PC-3 (cell line): Measurements from ENCODE around the gene ARHGAP22. TPM values are rescaled to one million over a fixed set of nuclear protein-coding genes. Genes with fewer than 3 reads are reported as not detected.

Experiments
- ATAC-seq: fragments of 200-7000 bp; cut with Tn5 transposase; 2 replicates; pipeline ENCODE4 v1.9.1; 2020; ENCODE audit warnings: mild to moderate bottlenecking, moderate library complexity
- BruUV-seq: library from RNA; stranded (reverse); fragments of 400-500 nt; replicated peaks from 2 replicates; lab custom pipeline; 2021; lab: Mats Ljungman, UMichigan
- CTCF ChIA-PET: fragments of 300-600 bp; sonication (Branson Sonifier 250); formaldehyde crosslinking; loops from one replicate; lab custom pipeline; 2022; ENCODE audit warnings: antibody characterized with exemption; lab: Charles Lee
- POLR2A ChIA-PET: fragments of 300-600 bp; sonication (Branson Sonifier 250); formaldehyde crosslinking; loops from one replicate; lab custom pipeline; 2022; ENCODE audit warnings: antibody characterized with exemption; ENCODE audit not compliant: unreplicated experiment; lab: Charles Lee
- DNase-seq: peaks from one replicate; pipeline ENCODE4 v3.0.0-alpha.2; 2015
- H2AFZ ChIP-seq: fragments of 300-600 bp; sonication (generic); 2 replicates; pipeline ENCODE4 v1.6.0; 2016; ENCODE audit warnings: antibody characterized with exemption, low read length
- H3F3A ChIP-seq: fragments of 300-600 bp; sonication (generic); one replicate; pipeline ENCODE4 v1.6.0; 2017; ENCODE audit warnings: antibody characterized with exemption, low read length, control low read depth, mild to moderate bottlenecking; ENCODE audit not compliant: unreplicated experiment
- H3K27ac ChIP-seq: fragments of 300-600 bp; sonication (generic); 2 replicates; pipeline ENCODE4 v1.5.1; 2016; ENCODE audit warnings: mild to moderate bottlenecking, low read length
- H3K27me3 ChIP-seq: fragments of 300-600 bp; sonication (generic); 2 replicates; pipeline ENCODE4 v1.6.1; 2016; ENCODE audit warnings: low read length, mixed read lengths
- H3K36me3 ChIP-seq: fragments of 300-600 bp; sonication (generic); 2 replicates; pipeline ENCODE4 v1.6.1; 2016; ENCODE audit warnings: low read depth, mixed run types, low read length, mixed read lengths
- H3K4me1 ChIP-seq: fragments of 300-600 bp; sonication (generic); 2 replicates; pipeline ENCODE4 v1.5.1; 2016; ENCODE audit warnings: low read length; ENCODE audit not compliant: insufficient read depth
- H3K4me2 ChIP-seq: fragments of 300-600 bp; sonication (generic); 2 replicates; pipeline ENCODE4 v1.6.0; 2016; ENCODE audit warnings: low read length
- H3K4me3 ChIP-seq: fragments of 300-600 bp; sonication (generic); 2 replicates; pipeline ENCODE4 v1.5.1; 2016; ENCODE audit warnings: mild to moderate bottlenecking, low read length, mixed read lengths
- H3K79me2 ChIP-seq: fragments of 300-600 bp; sonication (generic); 2 replicates; pipeline ENCODE4 v1.6.1; 2017; ENCODE audit warnings: low read length, mixed read lengths
- H3K9ac ChIP-seq: fragments of 300-600 bp; sonication (generic); 2 replicates; pipeline ENCODE4 v1.6.0; 2016; ENCODE audit warnings: mild to moderate bottlenecking, low read length
- H3K9me2 ChIP-seq: fragments of 300-600 bp; sonication (generic); replicated peaks from 2 replicates; pipeline ENCODE4 v1.6.1; 2016; ENCODE audit warnings: mixed run types, low read length, mixed read lengths
- H3K9me3 ChIP-seq: fragments of 300-600 bp; sonication (generic); 2 replicates; pipeline ENCODE4 v1.6.1; 2016; ENCODE audit warnings: low read length, mixed read lengths
- H4K20me1 ChIP-seq: fragments of 300-600 bp; sonication (generic); 2 replicates; pipeline ENCODE4 v1.6.1; 2016; ENCODE audit warnings: low read length, mixed read lengths
- CTCF ChIP-seq: fragments of 300-600 bp; sonication (generic); conservative IDR thresholded peaks from 2 replicates; pipeline ENCODE4 v1.5.1; 2017; ENCODE audit warnings: antibody characterized with exemption, low read depth, mild to moderate bottlenecking, low read length
- EZH2 ChIP-seq: fragments of 300-600 bp; sonication (generic); IDR thresholded peaks from one replicate; pipeline ENCODE4 v1.6.1; 2017; ENCODE audit warnings: antibody characterized with exemption, mild to moderate bottlenecking, low read length; ENCODE audit not compliant: unreplicated experiment
- EZH2phosphoT487 ChIP-seq: fragments of 300-600 bp; sonication (generic); IDR thresholded peaks from 2 replicates; pipeline ENCODE4 v1.6.1; 2018; ENCODE audit warnings: mild to moderate bottlenecking, antibody characterized with exemption, low read length, borderline replicate concordance
- intact Hi-C: fragments of 100-400 bp; cut with micrococcal nuclease; formaldehyde crosslinking; loops from 2 replicates; pipeline ENCODE4 v1.9.0; 2023
- total RNA-seq: library from RNA; depleted of rRNA; stranded (reverse); fragments of >200 nt; gene quantifications from 2 replicates; pipeline ENCODE4 v1.2.3, GENCODE V29; 2014

ARHGAP22 gene
- total RNA-seq, 1 experiment from 2014 or later, result 12.2 TPM

- no peaks in the 10 kb centered on the region for H4K20me1 ChIP-seq
- peaks cover 19% of the 10 kb centered on the region for H3K9me3 ChIP-seq
- H2AFZ ChIP-seq, result no peak overlapping the region
- H3K9me2 ChIP-seq, result no peaks in the 10 kb centered on the region
- H3K36me3 ChIP-seq, result no peaks in the 10 kb centered on the region; the same call in 1 of the 2 replicates
- no peaks in the 10 kb centered on the region for H3K27me3 ChIP-seq
- no peak overlapping the region for H3K4me3 ChIP-seq
- intact Hi-C loops, result no loop called here
- H3K27ac ChIP-seq, result no peak overlapping the region
- H3F3A ChIP-seq, result no peaks in the 10 kb centered on the region
- H3K79me2 ChIP-seq, result no peaks in the 10 kb centered on the region
- TF ChIP-seq CTCF, result no peak
- TF ChIP-seq EZH2phosphoT487, result no peak
- TF ChIP-seq EZH2, result no peak
- ATAC-seq (no peak), DNase-seq (no peak)
- ChIA-PET CTCF (no interaction called here), POLR2A (no interaction called here)
- H3K4me2 ChIP-seq, result no peak overlapping the region
- BruUV-seq, result no TSS peak
- H3K9ac ChIP-seq, result no peak overlapping the region
- H3K4me1 ChIP-seq, result peaks cover 9% of the 10 kb centered on the region; the same call in 1 of the 2 replicates
These were observed 92.0 kb downstream of the ARHGAP22 start for GRCh38 chr10:48512861-48513260.

GRCh38 chr10:48511875-48512231 is 93.0 kb downstream of the ARHGAP22 start:
- DNase-seq (peak; percentile 12), ATAC-seq (no peak)
- H3K27ac ChIP-seq, result no peak overlapping the region
- TF ChIP-seq CTCF (no peak), EZH2 (no peak), EZH2phosphoT487 (no peak)
- H3F3A ChIP-seq, result no peaks in the 10 kb centered on the region
- ChIA-PET POLR2A (no interaction called here), CTCF (no interaction called here)
- H3K9me2 ChIP-seq, result no peaks in the 10 kb centered on the region
- peaks cover 9% of the 10 kb centered on the region; the same call in 1 of the 2 replicates for H3K4me1 ChIP-seq
- no TSS peak for BruUV-seq
- peaks cover 19% of the 10 kb centered on the region for H3K9me3 ChIP-seq
- H3K4me3 ChIP-seq, result no peak overlapping the region
- H3K36me3 ChIP-seq, result no peaks in the 10 kb centered on the region; the same call in 1 of the 2 replicates
- H2AFZ ChIP-seq, result no peak overlapping the region
- intact Hi-C loops, result no loop called here
- H3K79me2 ChIP-seq, result no peaks in the 10 kb centered on the region
- H3K9ac ChIP-seq, result no peak overlapping the region
- H3K4me2 ChIP-seq, result no peak overlapping the region
- H4K20me1 ChIP-seq, result no peaks in the 10 kb centered on the region
- H3K27me3 ChIP-seq, result no peaks in the 10 kb centered on the region

- H4K20me1 ChIP-seq, result no peaks in the 10 kb centered on the region
- H3K36me3 ChIP-seq, result no peaks in the 10 kb centered on the region; the same call in 1 of the 2 replicates
- BruUV-seq, result no TSS peak
- POLR2A ChIA-PET, result no interaction called here
- intact Hi-C loops, result no loop called here
- no peak overlapping the region for H3K4me3 ChIP-seq
- no peaks in the 10 kb centered on the region for H3K79me2 ChIP-seq
- no peak overlapping the region for H3K27ac ChIP-seq
- TF ChIP-seq EZH2 (no peak), EZH2phosphoT487 (no peak), CTCF (no peak)
- CTCF ChIA-PET, result no interaction called here
- H3K4me2 ChIP-seq, result no peak overlapping the region
- no peak overlapping the region for H2AFZ ChIP-seq
- H3K9me3 ChIP-seq, result peaks cover 19% of the 10 kb centered on the region
- H3F3A ChIP-seq, result no peaks in the 10 kb centered on the region
- no peaks in the 10 kb centered on the region for H3K27me3 ChIP-seq
- H3K9ac ChIP-seq, result no peak overlapping the region
- ATAC-seq (no peak), DNase-seq (no peak)
- no peaks in the 10 kb centered on the region for H3K9me2 ChIP-seq
- H3K4me1 ChIP-seq, result peaks cover 9% of the 10 kb centered on the region; the same call in 1 of the 2 replicates
These were observed 93.6 kb downstream of the ARHGAP22 start for GRCh38 chr10:48511066-48511874.
